HepG2 (cell line): ENCODE data around the gene PGPEP1. TPM values are rescaled to one million over a fixed set of nuclear protein-coding genes. Genes with fewer than 3 reads are reported as not detected.

Source experiments
- AHR ChIP-seq: IDR thresholded peaks from 2 replicates; pipeline ENCODE4 v1.6.1; 2018; ENCODE audit warnings: missing genetic modification reagents, missing compliant biosample characterization
- HINFP ChIP-seq: sonication (generic); formaldehyde crosslinking; IDR thresholded peaks from 2 replicates; pipeline ENCODE4 v1.4.0; 2020; ENCODE audit warnings: low read depth, mild to moderate bottlenecking, missing genetic modification reagents
- HOXD1 ChIP-seq: sonication (generic); formaldehyde crosslinking; IDR thresholded peaks from 2 replicates; pipeline ENCODE4 v1.5.0; 2020; ENCODE audit warnings: missing genetic modification reagents
- IKZF4 ChIP-seq: sonication (generic); formaldehyde crosslinking; IDR thresholded peaks from 2 replicates; pipeline ENCODE4 v1.5.1; 2020; ENCODE audit warnings: borderline replicate concordance, mild to moderate bottlenecking, low read depth, missing genetic modification reagents; ENCODE audit errors: not compliant biosample characterization
- KLF13 ChIP-seq: sonication (generic); formaldehyde crosslinking; IDR thresholded peaks from 2 replicates; pipeline ENCODE4 v1.4.0; 2020; ENCODE audit warnings: mild to moderate bottlenecking, missing genetic modification reagents
- MED1 ChIP-seq: sonication (generic); formaldehyde crosslinking; IDR thresholded peaks from 2 replicates; pipeline ENCODE4 v1.4.0; 2020; ENCODE audit warnings: missing genetic modification reagents
- NFYB ChIP-seq: sonication (generic); formaldehyde crosslinking; IDR thresholded peaks from 2 replicates; pipeline ENCODE4 v1.4.0; 2020; ENCODE audit warnings: missing genetic modification reagents
- PHB2 ChIP-seq: fragments of 450-650 bp; IDR thresholded peaks from 2 replicates; pipeline ENCODE4 v1.6.1; 2018; ENCODE audit not compliant: partially characterized antibody
- PRMT3 ChIP-seq: sonication (generic); formaldehyde crosslinking; IDR thresholded peaks from 2 replicates; pipeline ENCODE4 v1.8.1; 2022; ENCODE audit warnings: low read depth, mild to moderate bottlenecking, moderate library complexity, missing genetic modification reagents, borderline replicate concordance
- RELA ChIP-seq: sonication (generic); formaldehyde crosslinking; IDR thresholded peaks from 2 replicates; pipeline ENCODE4 v1.4.0; 2020; ENCODE audit warnings: missing genetic modification reagents
- RFX3 ChIP-seq: IDR thresholded peaks from 2 replicates; pipeline ENCODE4 v1.6.1; 2016; ENCODE audit warnings: missing biosample characterization, missing genetic modification reagents
- RFXAP ChIP-seq: sonication (generic); formaldehyde crosslinking; IDR thresholded peaks from 2 replicates; pipeline ENCODE4 v1.4.0; 2020; ENCODE audit warnings: missing genetic modification reagents, borderline replicate concordance
- RXRA ChIP-seq: sonication (generic); formaldehyde crosslinking; IDR thresholded peaks from 2 replicates; pipeline ENCODE4 v1.5.1; 2020; ENCODE audit warnings: missing genetic modification reagents
- ZMYM3 ChIP-seq: sonication (generic); formaldehyde crosslinking; IDR thresholded peaks from 2 replicates; pipeline ENCODE4 v1.5.1; 2020; ENCODE audit warnings: mild to moderate bottlenecking, missing genetic modification reagents
- ZMYM4 ChIP-seq: sonication (generic); formaldehyde crosslinking; IDR thresholded peaks from 2 replicates; pipeline ENCODE4 v1.8.1; 2023; ENCODE audit warnings: mild to moderate bottlenecking, missing genetic modification reagents
- ZNF180 ChIP-seq: sonication (generic); formaldehyde crosslinking; IDR thresholded peaks from 2 replicates; pipeline ENCODE4 v1.4.0; 2020; ENCODE audit warnings: low read depth, missing genetic modification reagents, borderline replicate concordance
- ZNF543 ChIP-seq: sonication (generic); formaldehyde crosslinking; IDR thresholded peaks from 2 replicates; pipeline ENCODE4 v1.4.0; 2020; ENCODE audit warnings: mild to moderate bottlenecking, missing genetic modification reagents
- ZNF615 ChIP-seq: sonication (generic); formaldehyde crosslinking; IDR thresholded peaks from 2 replicates; pipeline ENCODE4 v1.5.0; 2020; ENCODE audit warnings: mild to moderate bottlenecking, missing genetic modification reagents, borderline replicate concordance
- ZNF616 ChIP-seq: sonication (generic); formaldehyde crosslinking; IDR thresholded peaks from 2 replicates; pipeline ENCODE4 v1.5.0; 2020; ENCODE audit warnings: low read depth, mild to moderate bottlenecking, missing genetic modification reagents
- polyA plus RNA-seq, 8 experiments: library from polyadenylated mRNA; depleted of rRNA in 3 of 8; stranded (reverse) in 7 of 8; unstranded in 1 of 8; fragments of >200 nt; fragmentation: Illumina TruSeq in 4 of 8; extraction: Trizol in 4 of 8; gene quantifications; 2 replicates each; pipeline versions ENCODE4 v1.2.1 to v1.2.3, GENCODE V29; 2011 to 2016; ENCODE audit warnings: low read depth in 4 of 8, missing spikeins in 1 of 8, mixed read lengths in 1 of 8; ENCODE audit not compliant: insufficient read depth in 1 of 8
- total RNA-seq, 5 experiments: library from RNA; depleted of rRNA; stranded (reverse); fragments of >200 nt; fragmentation: Illumina TruSeq; extraction: Trizol; gene quantifications; 2 replicates each; pipeline ENCODE4 v1.2.3, GENCODE V29; 2016; ENCODE audit warnings: low read depth in 1 of 5
- TF ChIP-seq, protein P1 (sequence below): sonication (generic); formaldehyde crosslinking; IDR thresholded peaks from 2 replicates; pipeline ENCODE4 v1.4.0; 2020; ENCODE audit warnings: missing genetic modification reagents
- TF ChIP-seq, protein P2 (sequence below): sonication (generic); formaldehyde crosslinking; conservative IDR thresholded peaks from 2 replicates; pipeline ENCODE4 v1.8.1; 2023; ENCODE audit warnings: missing genetic modification reagents
- TF ChIP-seq, protein P3 (sequence below): sonication (generic); formaldehyde crosslinking; conservative IDR thresholded peaks from 2 replicates; pipeline ENCODE4 v1.8.0; 2022; ENCODE audit warnings: mild to moderate bottlenecking, moderate library complexity, missing genetic modification reagents

Gene PGPEP1
- total and polyA plus RNA-seq, 2 of the 13 experiments (the other 11 are each of a cell fraction or from before 2014, with no cell fraction given), result 53.1 to 56.6 TPM

GRCh38 chr19:18291590-18292461, 48.6 kb upstream of the PGPEP1 start (continued):
- TF ChIP-seq RXRA, result peak; percentile 94
- 0 out of 2 replicates have a peak, but pooled peaks have one; percentile 21 for TF ChIP-seq ZNF616 (CRISPR knock-in tag)
- TF ChIP-seq ZNF615 (CRISPR knock-in tag), result no peak
- TF ChIP-seq HINFP, result peak; percentile 61; the same call in 1 of the 2 replicates
- TF ChIP-seq ZNF180 (CRISPR knock-in tag), result no peak
- TF ChIP-seq, protein P1, sequence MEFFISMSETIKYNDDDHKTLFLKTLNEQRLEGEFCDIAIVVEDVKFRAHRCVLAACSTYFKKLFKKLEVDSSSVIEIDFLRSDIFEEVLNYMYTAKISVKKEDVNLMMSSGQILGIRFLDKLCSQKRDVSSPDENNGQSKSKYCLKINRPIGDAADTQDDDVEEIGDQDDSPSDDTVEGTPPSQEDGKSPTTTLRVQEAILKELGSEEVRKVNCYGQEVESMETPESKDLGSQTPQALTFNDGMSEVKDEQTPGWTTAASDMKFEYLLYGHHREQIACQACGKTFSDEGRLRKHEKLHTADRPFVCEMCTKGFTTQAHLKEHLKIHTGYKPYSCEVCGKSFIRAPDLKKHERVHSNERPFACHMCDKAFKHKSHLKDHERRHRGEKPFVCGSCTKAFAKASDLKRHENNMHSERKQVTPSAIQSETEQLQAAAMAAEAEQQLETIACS (CRISPR knock-in tag), result no peak
- no peak for TF ChIP-seq KLF13 (CRISPR knock-in tag)
- TF ChIP-seq ZMYM4 (CRISPR knock-in tag), result peak; percentile 60; the same call in 1 of the 2 replicates
- no peak for TF ChIP-seq PRMT3
- no peak for TF ChIP-seq RFX3
- TF ChIP-seq RFXAP (CRISPR knock-in tag), result no peak
- peak; percentile 66; the same call in 1 of the 2 replicates for TF ChIP-seq ZMYM3 (CRISPR knock-in tag)
- peak; percentile 17; the same call in 1 of the 2 replicates for TF ChIP-seq MED1 (CRISPR knock-in tag)
- no peak for TF ChIP-seq NFYB (CRISPR knock-in tag)
- no peak for TF ChIP-seq HOXD1 (CRISPR knock-in tag)
- 0 out of 2 replicates have a peak, but pooled peaks have one; percentile 49 for TF ChIP-seq RELA (CRISPR knock-in tag)
- TF ChIP-seq IKZF4, result no peak
- no peak for TF ChIP-seq PHB2
- TF ChIP-seq ZNF543 (CRISPR knock-in tag), result peak; percentile 86
- TF ChIP-seq AHR (CRISPR knock-in tag), result peak; percentile 27; the same call in 1 of the 2 replicates
- TF ChIP-seq, protein P2, sequence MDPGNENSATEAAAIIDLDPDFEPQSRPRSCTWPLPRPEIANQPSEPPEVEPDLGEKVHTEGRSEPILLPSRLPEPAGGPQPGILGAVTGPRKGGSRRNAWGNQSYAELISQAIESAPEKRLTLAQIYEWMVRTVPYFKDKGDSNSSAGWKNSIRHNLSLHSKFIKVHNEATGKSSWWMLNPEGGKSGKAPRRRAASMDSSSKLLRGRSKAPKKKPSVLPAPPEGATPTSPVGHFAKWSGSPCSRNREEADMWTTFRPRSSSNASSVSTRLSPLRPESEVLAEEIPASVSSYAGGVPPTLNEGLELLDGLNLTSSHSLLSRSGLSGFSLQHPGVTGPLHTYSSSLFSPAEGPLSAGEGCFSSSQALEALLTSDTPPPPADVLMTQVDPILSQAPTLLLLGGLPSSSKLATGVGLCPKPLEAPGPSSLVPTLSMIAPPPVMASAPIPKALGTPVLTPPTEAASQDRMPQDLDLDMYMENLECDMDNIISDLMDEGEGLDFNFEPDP, result no peak
- TF ChIP-seq, protein P3, sequence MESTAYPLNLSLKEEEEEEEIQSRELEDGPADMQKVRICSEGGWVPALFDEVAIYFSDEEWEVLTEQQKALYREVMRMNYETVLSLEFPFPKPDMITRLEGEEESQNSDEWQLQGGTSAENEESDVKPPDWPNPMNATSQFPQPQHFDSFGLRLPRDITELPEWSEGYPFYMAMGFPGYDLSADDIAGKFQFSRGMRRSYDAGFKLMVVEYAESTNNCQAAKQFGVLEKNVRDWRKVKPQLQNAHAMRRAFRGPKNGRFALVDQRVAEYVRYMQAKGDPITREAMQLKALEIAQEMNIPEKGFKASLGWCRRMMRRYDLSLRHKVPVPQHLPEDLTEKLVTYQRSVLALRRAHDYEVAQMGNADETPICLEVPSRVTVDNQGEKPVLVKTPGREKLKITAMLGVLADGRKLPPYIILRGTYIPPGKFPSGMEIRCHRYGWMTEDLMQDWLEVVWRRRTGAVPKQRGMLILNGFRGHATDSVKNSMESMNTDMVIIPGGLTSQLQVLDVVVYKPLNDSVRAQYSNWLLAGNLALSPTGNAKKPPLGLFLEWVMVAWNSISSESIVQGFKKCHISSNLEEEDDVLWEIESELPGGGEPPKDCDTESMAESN, result 0 out of 2 replicates have a peak, but pooled peaks have one; percentile 44
